HG02610 (cell line): ENCODE data around the gene IBSP.

Experiments
- ATAC-seq: cut with Tn5 transposase; IDR thresholded peaks from one replicate; pipeline ENCODE4 v1.9.1; 2021; ENCODE audit warnings: mild to moderate bottlenecking, moderate library complexity; ENCODE audit not compliant: unreplicated experiment

IBSP gene

GRCh38 chr4:87835743-87836142 is 36.4 kb downstream of the IBSP start:
- no peak for ATAC-seq

DNA sequence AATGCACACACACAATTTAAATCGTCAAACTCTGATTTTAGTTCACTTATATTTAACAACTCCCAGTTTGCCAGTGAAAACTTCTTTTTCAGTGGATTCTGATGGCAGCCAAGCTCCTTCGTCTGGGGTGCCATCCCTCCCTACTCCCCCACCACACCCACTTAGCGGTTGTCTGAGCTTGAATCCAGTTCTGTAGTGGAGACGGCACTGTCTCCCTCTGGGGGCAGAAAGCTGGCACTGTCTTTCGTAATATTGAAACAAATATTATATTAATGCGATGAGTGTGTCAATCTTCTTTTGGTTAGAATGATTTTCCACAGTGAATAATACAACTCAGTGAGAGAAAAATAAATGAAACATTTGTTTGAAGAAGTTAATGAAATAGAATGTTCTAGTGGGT is 38.9 kb downstream of the IBSP start:
- ATAC-seq, result no peak

DNA sequence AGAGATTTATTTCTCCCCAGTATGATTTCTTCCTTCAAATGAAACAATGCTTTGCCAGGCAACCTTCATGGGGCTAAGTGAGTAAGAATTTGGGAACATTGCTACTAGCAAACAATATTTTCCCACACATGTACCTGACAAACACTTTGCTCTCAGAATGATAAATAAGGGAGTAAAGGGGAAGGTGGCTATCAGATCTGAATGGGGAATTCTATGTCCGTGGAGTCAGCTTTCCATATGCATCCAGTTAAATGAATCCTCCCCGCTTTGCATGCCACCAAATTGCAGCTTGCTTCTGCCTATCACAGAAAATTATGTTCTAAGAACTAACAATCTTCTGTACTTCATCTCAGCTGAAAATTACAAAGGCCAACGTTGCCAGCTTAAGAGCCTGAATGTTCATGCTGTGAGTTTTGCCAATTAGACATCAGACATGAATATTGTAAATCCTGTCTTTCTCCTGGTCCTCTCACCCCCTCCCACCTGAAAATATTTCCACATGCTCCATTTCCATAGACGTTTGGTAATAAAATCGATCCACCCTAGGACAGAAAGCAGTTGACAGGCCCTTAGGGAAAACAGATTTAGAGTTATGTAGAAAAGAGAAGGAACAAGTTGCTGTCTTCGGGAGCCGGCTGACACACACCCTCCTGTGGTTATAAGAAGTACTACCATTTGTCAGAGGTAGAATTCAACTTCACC is 39.7 kb downstream of the IBSP start:
- ATAC-seq, result peak; percentile 58

- ATAC-seq, result no peak
Measured at GRCh38 chr4:87839592-87839946, 40.2 kb downstream of the IBSP start.

GRCh38 chr4:87840149-87840548 is 40.8 kb downstream of the IBSP start:
- ATAC-seq, result no peak

- no peak for ATAC-seq
Measured at GRCh38 chr4:87843936-87844335, 44.6 kb downstream of the IBSP start.

DNA sequence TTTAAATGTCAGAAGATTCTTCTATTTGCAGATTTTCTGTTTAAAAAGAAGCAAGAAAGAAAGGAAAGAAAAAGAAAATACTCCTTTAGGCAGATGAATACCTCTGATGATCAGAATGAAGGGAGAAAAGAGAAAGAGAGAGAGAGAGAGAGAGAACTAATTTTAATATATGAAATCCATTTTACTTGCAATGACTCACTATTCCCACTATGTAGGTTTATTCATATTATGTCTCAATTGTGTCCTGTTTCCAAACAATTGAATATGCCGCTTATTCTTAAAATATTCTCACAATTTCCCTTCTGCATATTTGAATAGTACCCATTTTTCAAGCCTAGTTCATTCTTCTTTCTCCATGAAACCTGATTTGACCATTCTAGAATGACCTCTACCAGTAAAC is 45.1 kb downstream of the IBSP start:
- ATAC-seq, result no peak

DNA sequence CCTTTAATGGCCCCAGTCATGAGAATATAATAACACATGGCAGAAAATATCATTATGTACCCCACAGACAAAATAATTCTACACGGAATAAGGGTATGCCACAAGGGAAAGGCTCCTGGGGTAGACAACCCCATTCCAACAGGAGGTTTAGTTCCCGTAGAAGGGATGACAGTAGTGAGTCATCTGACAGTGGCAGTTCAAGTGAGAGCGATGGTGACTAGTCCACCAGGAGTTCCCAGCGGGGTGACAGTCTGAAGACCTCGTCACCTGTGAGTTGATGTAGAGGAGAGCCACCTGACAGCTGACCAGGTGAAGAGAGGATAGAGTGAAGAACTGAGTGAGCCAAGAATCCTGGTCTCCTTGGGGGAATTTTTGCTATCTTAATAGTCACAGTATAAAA is 46.9 kb downstream of the IBSP start:
- no peak for ATAC-seq

- peak; percentile 87 for ATAC-seq
Measured at GRCh38 chr4:87848622-87849351, 49.4 kb downstream of the IBSP start.

- ATAC-seq, result no peak
Measured at GRCh38 chr4:87849612-87850011, 50.3 kb downstream of the IBSP start.

GRCh38 chr4:87851332-87851731 is 52.0 kb downstream of the IBSP start:
- ATAC-seq, result no peak

GRCh38 chr4:87851953-87852352 is 52.6 kb downstream of the IBSP start:
- ATAC-seq, result no peak

DNA sequence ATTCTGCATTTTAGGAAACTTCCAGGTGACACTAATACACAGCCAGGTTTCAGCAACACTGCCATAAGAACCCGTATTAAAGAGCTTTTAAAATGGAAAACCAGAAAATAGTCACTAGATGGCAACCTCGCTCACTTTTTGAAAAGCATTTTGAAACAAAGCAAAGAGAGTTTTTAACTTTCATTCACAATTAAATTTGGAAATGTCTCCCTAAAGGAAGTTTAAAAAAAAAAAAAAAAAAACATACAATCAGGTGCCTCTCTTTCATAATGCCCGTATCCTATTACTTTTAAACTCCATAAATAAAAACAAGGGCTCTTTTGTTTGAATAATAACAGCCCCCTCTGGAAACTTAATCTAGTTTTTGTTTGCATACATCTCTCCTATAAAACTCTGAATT is 53.8 kb downstream of the IBSP start:
- ATAC-seq, result no peak

GRCh38 chr4:87853891-87854290 is 54.5 kb downstream of the IBSP start:
- ATAC-seq, result no peak

- ATAC-seq, result no peak
Measured at GRCh38 chr4:87855559-87855958, 56.2 kb downstream of the IBSP start.

GRCh38 chr4:87856816-87857215 is 57.5 kb downstream of the IBSP start:
- ATAC-seq, result no peak

GRCh38 chr4:87857789-87858188 is 58.4 kb downstream of the IBSP start:
- no peak for ATAC-seq
